ENCODE data around the gene HMGCS1. TPM values are rescaled to one million over a fixed set of nuclear protein-coding genes. Genes with fewer than 3 reads are reported as not detected.

HMGCS1 gene
- total and polyA plus RNA-seq, 2 of the 4 experiments (the other 2 are of a cell fraction): 27.5 to 30.6 TPM

- WGBS, 2 experiments (ENCODE audit: extremely low coverage in 2 of 2, insufficient read length in 1 of 2): no CpG with 5 or more reads among the region's 2 CpGs
- no peak overlapping the region for H4K8ac ChIP-seq (ENCODE audit: low read depth in 2 of 2, low read length in 2 of 2)
- H3K36me3 ChIP-seq (ENCODE audit: control insufficient read depth, insufficient read depth, low read length): peaks cover 13% of the 10 kb centered on the region
- peaks cover 4% of the 10 kb centered on the region; the same call in 1 of the 2 replicates for H3K4me1 ChIP-seq (ENCODE audit: control insufficient read depth, insufficient read depth, low read length)
- ChIA-PET CTCF (no interaction called here), POLR2A (ENCODE audit: unreplicated experiment) (no interaction called here)
- H3K27ac ChIP-seq (ENCODE audit: insufficient read depth, low read length): no peak overlapping the region
- DNase-seq (no peak), ATAC-seq (ENCODE audit: low read depth) (no peak)
- no TSS peak for BruUV-seq (replicated peaks)
- no peak for TF ChIP-seq USF2 (IDR thresholded peaks at IDR 0.05; ENCODE audit: low read depth, low read length)
- no peak for TF ChIP-seq BHLHE40 (IDR thresholded peaks at IDR 0.05; ENCODE audit: low read depth, low read length)
- TF ChIP-seq MAZ (IDR thresholded peaks at IDR 0.05; ENCODE audit: borderline replicate concordance, low read depth, low read length): no peak
- no peak for TF ChIP-seq MXI1 (IDR thresholded peaks at IDR 0.05; ENCODE audit: borderline replicate concordance, low read depth, low read length)
- no peak for TF ChIP-seq CTCF (conservative IDR thresholded peaks at IDR 0.05; ENCODE audit: low read depth, low read length)
- TF ChIP-seq CHD1 (IDR thresholded peaks at IDR 0.05; ENCODE audit: low read depth, low read length): no peak
- TF ChIP-seq FOS (IDR thresholded peaks at IDR 0.05; ENCODE audit: low read depth, low read length): no peak
- TF ChIP-seq ELK1 (IDR thresholded peaks at IDR 0.05; ENCODE audit: borderline replicate concordance, low read depth, low read length): no peak
- TF ChIP-seq RCOR1 (IDR thresholded peaks at IDR 0.05; ENCODE audit: insufficient replicate concordance, low read length): no peak
- no peak for TF ChIP-seq POLR2A (IDR thresholded peaks at IDR 0.05; ENCODE audit: low read depth, low read length)
- no peak for TF ChIP-seq RAD21 (IDR thresholded peaks at IDR 0.05; ENCODE audit: low read length)
- no peak for TF ChIP-seq NFE2L2 (IDR thresholded peaks at IDR 0.05; ENCODE audit: low read depth, low read length)
- TF ChIP-seq CEBPB (IDR thresholded peaks at IDR 0.05; ENCODE audit: low read depth, low read length): no peak
- no peak for TF ChIP-seq SMC3 (IDR thresholded peaks at IDR 0.05; ENCODE audit: low read depth, low read length)
- H4K5ac ChIP-seq (ENCODE audit: low read depth, low read length): no peak overlapping the region
- H2AFZ ChIP-seq (replicated peaks; ENCODE audit: low read length, poor library complexity): no peak overlapping the region
- dilution Hi-C loops (cut with HindIII; ENCODE audit: low sequenced_read_pairs, unreplicated experiment) (no loop called here), intact Hi-C loops (cut with micrococcal nuclease) (no loop called here), in situ Hi-C loops (cut with MboI; ENCODE audit: low sequenced_read_pairs) (no loop called here)
- no peak overlapping the region for H2BK20ac ChIP-seq (ENCODE audit: low read depth, low read length)
- H3K9me3 ChIP-seq (ENCODE audit: control insufficient read depth, insufficient read depth, low read length): no peaks in the 10 kb centered on the region
- H3K79me1 ChIP-seq (ENCODE audit: low read depth in 1 of 2, low read length in 2 of 2): peaks cover 9 to 14% of the 10 kb centered on the region in 2 experiments; a peak in 3 of 4 replicates
- H2AK9ac ChIP-seq (replicated peaks; ENCODE audit: low read depth, low read length, poor library complexity): no peak overlapping the region
- no peak overlapping the region for H2AK5ac ChIP-seq (ENCODE audit: low read depth, low read length)
- H2BK15ac ChIP-seq (ENCODE audit: low read depth, low read length): no peak overlapping the region
- no peak overlapping the region for H3K14ac ChIP-seq (replicated peaks; ENCODE audit: low read depth, low read length)
- no peaks in the 10 kb centered on the region for H3K9me1 ChIP-seq (ENCODE audit: insufficient read depth, low read length)
- no peak overlapping the region for H3K9ac ChIP-seq (ENCODE audit: low read depth, low read length)
- no peak overlapping the region for H3K4me2 ChIP-seq (ENCODE audit: low read depth, low read length)
- H3K56ac ChIP-seq (ENCODE audit: extremely low read depth, insufficient read depth, low read length): no peak overlapping the region
- H3K18ac ChIP-seq (ENCODE audit: low read depth, low read length): no peak overlapping the region
- H2BK120ac ChIP-seq (ENCODE audit: low read depth, low read length): no peak overlapping the region
- H4K91ac ChIP-seq (ENCODE audit: insufficient read depth, low read depth, low read length): no peak overlapping the region
- H2BK5ac ChIP-seq (ENCODE audit: low read depth, low read length, poor library complexity, severe bottlenecking): no peak overlapping the region
- H3K27me3 ChIP-seq (ENCODE audit: control insufficient read depth, insufficient read depth, low read length): no peaks in the 10 kb centered on the region
- no peak overlapping the region for H3K23ac ChIP-seq (ENCODE audit: low read depth, low read length)
- no peak overlapping the region for H3K4me3 ChIP-seq (ENCODE audit: insufficient read depth, low read depth, low read length)
- H4K20me1 ChIP-seq (ENCODE audit: insufficient read depth, low read length): peaks cover 3% of the 10 kb centered on the region; the same call in 1 of the 2 replicates
- H3K4ac ChIP-seq (ENCODE audit: low read depth, low read length): no peak overlapping the region
Measured at GRCh38 chr5:43296835-43297234, 16.4 kb downstream of the HMGCS1 start.
